Fibroblast of peridontal ligament (primary cell): ENCODE data around the gene FBN1.

Source experiments
- DNase-seq: peaks from one replicate; pipeline ENCODE4 v3.0.0-alpha.2; 2010; ENCODE audit errors: extremely low read depth

Gene FBN1

GRCh38 chr15:48371550-48371949, 274.0 kb downstream of the FBN1 start:
- DNase-seq, result no peak

- DNase-seq, result peak; percentile 98
Measured at GRCh38 chr15:48370460-48370859, 275.0 kb downstream of the FBN1 start.

GRCh38 chr15:48367483-48367882, 278.0 kb downstream of the FBN1 start:
- DNase-seq, result peak; percentile 53

- no peak for DNase-seq
Measured at GRCh38 chr15:48366584-48367312, 278.8 kb downstream of the FBN1 start.

- DNase-seq, result no peak
Measured at GRCh38 chr15:48365575-48365974, 279.9 kb downstream of the FBN1 start.

GRCh38 chr15:48363474-48363873, 282.0 kb downstream of the FBN1 start:
- DNase-seq, result peak; percentile 40

- no peak for DNase-seq
Measured at GRCh38 chr15:48361685-48362084, 283.8 kb downstream of the FBN1 start.

- DNase-seq, result peak; percentile 41
Measured at GRCh38 chr15:48360841-48361240, 284.7 kb downstream of the FBN1 start.
